Measurements from ENCODE around the gene KLHL6. TPM values are rescaled to one million over a fixed set of nuclear protein-coding genes. Genes with fewer than 3 reads are reported as not detected.

KLHL6 gene
- total and polyA plus RNA-seq, 2 of the 13 experiments (the other 11 are each of a cell fraction or from before 2014, with no cell fraction given) = not detected

- peak; percentile 89 for TF ChIP-seq ZBTB7A (CRISPR knock-in tag; IDR thresholded peaks at IDR 0.05)
- TF ChIP-seq, protein P1, sequence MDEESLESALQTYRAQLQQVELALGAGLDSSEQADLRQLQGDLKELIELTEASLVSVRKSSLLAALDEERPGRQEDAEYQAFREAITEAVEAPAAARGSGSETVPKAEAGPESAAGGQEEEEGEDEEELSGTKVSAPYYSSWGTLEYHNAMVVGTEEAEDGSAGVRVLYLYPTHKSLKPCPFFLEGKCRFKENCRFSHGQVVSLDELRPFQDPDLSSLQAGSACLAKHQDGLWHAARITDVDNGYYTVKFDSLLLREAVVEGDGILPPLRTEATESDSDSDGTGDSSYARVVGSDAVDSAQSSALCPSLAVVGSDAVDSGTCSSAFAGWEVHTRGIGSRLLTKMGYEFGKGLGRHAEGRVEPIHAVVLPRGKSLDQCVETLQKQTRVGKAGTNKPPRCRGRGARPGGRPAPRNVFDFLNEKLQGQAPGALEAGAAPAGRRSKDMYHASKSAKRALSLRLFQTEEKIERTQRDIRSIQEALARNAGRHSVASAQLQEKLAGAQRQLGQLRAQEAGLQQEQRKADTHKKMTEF (CRISPR knock-in tag; IDR thresholded peaks at IDR 0.05) = peak; percentile 93
- TF ChIP-seq GFI1 (CRISPR knock-in tag; IDR thresholded peaks at IDR 0.05; ENCODE audit: borderline replicate concordance) = peak; percentile 46; the same call in 1 of the 2 replicates
- TF ChIP-seq PRDM10 (CRISPR knock-in tag; IDR thresholded peaks at IDR 0.05; ENCODE audit: low read depth) = peak; percentile 88; the same call in 1 of the 2 replicates
- TF ChIP-seq ZBTB8A (CRISPR knock-in tag; IDR thresholded peaks at IDR 0.05; ENCODE audit: borderline replicate concordance, low read depth) = no peak
- TF ChIP-seq MAFF (IDR thresholded peaks at IDR 0.05; ENCODE audit: low read depth, low read length) = no peak
- no peak for TF ChIP-seq ZNF550 (CRISPR knock-in tag; IDR thresholded peaks at IDR 0.05; ENCODE audit: borderline replicate concordance)
- TF ChIP-seq HNRNPH1 (optimal IDR thresholded peaks at IDR 0.05; ENCODE audit: low read depth, low read length) = no peak
- TF ChIP-seq NFE2L2 (IDR thresholded peaks at IDR 0.05; ENCODE audit: low read length) = 0 out of 2 replicates have a peak, but pooled peaks have one; percentile 4
- TF ChIP-seq ZSCAN22 (CRISPR knock-in tag; IDR thresholded peaks at IDR 0.05) = no peak
- TF ChIP-seq ZNF557 (CRISPR knock-in tag; IDR thresholded peaks at IDR 0.05) = peak; percentile 27; the same call in 1 of the 2 replicates
- peak; percentile 88 for TF ChIP-seq CSRNP1 (CRISPR knock-in tag; IDR thresholded peaks at IDR 0.05)
- TF ChIP-seq ATF6 (CRISPR knock-in tag; conservative IDR thresholded peaks at IDR 0.05) = 0 out of 2 replicates have a peak, but pooled peaks have one; percentile 70
- peak; percentile 78; the same call in 1 of the 2 replicates for TF ChIP-seq ISL2 (CRISPR knock-in tag; IDR thresholded peaks at IDR 0.05)
- TF ChIP-seq NR2F1 (CRISPR knock-in tag; IDR thresholded peaks at IDR 0.05) = no peak
- TF ChIP-seq ZNF775 (CRISPR knock-in tag; IDR thresholded peaks at IDR 0.05; ENCODE audit: borderline replicate concordance) = no peak
- no peak for TF ChIP-seq ZFYVE20 (CRISPR knock-in tag; IDR thresholded peaks at IDR 0.05; ENCODE audit: borderline replicate concordance, low read depth)
- TF ChIP-seq NFRKB (IDR thresholded peaks at IDR 0.05) = no peak
- TF ChIP-seq STAG1 (CRISPR knock-in tag; IDR thresholded peaks at IDR 0.05) = no peak
Observed at GRCh38 chr3:183447206-183448001, 108.1 kb downstream of the KLHL6 start (continued).

Data from HepG2 (cell line).